Measurements from ENCODE around the gene TPSD1. TPM values are rescaled to one million over a fixed set of nuclear protein-coding genes. Genes with fewer than 3 reads are reported as not detected.

The TPSD1 gene
- total and polyA plus RNA-seq, 9 of the 15 experiments (the other 6 are each of a cell fraction or from before 2014, with no cell fraction given): not detected

- peak; percentile 99 for TF ChIP-seq PTRF (tag; IDR thresholded peaks at IDR 0.05)
- no peak for TF ChIP-seq UBTF (IDR thresholded peaks at IDR 0.05; ENCODE audit: borderline replicate concordance in 1 of 2, low read depth in 2 of 2, low read length in 2 of 2)
- TF ChIP-seq MLX (CRISPR knock-in tag; conservative IDR thresholded peaks at IDR 0.05): peak in 1 of 2 experiments; percentile 77; a peak in 1 of 4 replicates
- no peak for TF ChIP-seq POLR2AphosphoS5 (IDR thresholded peaks at IDR 0.05; ENCODE audit: control insufficient read depth, insufficient read depth, low read depth, low read length)
- TF ChIP-seq PATZ1 (CRISPR knock-in tag; IDR thresholded peaks at IDR 0.05; ENCODE audit: borderline replicate concordance): peak; percentile 92
- no peak for TF ChIP-seq SAFB (IDR thresholded peaks at IDR 0.05; ENCODE audit: borderline replicate concordance, low read depth, low read length)
- TF ChIP-seq HMG20A (CRISPR knock-in tag; conservative IDR thresholded peaks at IDR 0.05): peak; percentile 83
- TF ChIP-seq ELF4 (CRISPR knock-in tag; IDR thresholded peaks at IDR 0.05): peak; percentile 98
- TF ChIP-seq FOXA1 (IDR thresholded peaks at IDR 0.05; ENCODE audit: borderline replicate concordance): no peak
- TF ChIP-seq MLLT1 (IDR thresholded peaks at IDR 0.05): no peak
Measured at GRCh38 chr16:1293921-1294656, 38.2 kb downstream of the TPSD1 start (continued).
